ENCODE measurements around the gene PHACTR3. TPM values are rescaled to one million over a fixed set of nuclear protein-coding genes. Genes with fewer than 3 reads are reported as not detected.
A peak's percentile ranks its signal among the peaks of the same experiment; 100 is the strongest.

The PHACTR3 gene
- total RNA-seq, 1 donor from 2014 or later = 2.1 TPM

DNA sequence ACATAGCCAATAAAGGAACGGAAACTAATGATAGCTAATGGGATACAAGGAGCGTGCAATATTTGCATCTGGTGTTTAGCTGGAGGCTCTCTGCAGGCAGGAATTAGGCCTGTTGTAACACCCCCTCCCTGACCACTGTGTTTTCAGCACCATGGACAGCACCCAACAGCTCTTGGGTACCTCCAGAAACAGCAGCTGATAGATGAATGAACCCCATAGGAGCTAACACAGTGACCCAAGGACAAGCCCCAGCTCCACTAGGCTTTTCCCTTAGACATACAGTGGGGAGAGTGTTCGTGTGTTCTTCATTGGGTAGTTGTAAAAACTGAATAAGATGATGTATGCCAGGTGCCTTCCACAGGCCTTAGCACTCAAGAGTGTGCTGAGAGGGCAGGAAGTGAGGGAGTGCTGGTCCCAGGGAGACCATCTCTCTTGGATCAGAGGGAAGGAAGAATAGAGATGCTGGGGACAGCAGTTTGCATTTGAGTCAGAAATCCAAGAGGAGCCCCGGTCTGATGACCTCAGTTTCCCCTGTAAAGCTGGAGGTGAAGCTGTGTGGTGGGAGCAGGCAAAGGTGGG, 161.3 kb downstream of the PHACTR3 start:
- Mint-ChIP-seq H3K36me3 (no peaks in the 10 kb centered on the region), H3K4me1 (ENCODE audit: unreplicated experiment) (no peaks in the 10 kb centered on the region), H3K27me3 (peaks cover 45% of the 10 kb centered on the region), H3K4me3 (no peak overlapping the region), H3K27ac (no peak overlapping the region), H3K9me3 (peaks cover 4% of the 10 kb centered on the region)
- no peak for DNase-seq (ENCODE audit: extremely low spot score, unreplicated experiment)
- TF ChIP-seq, protein P1, sequence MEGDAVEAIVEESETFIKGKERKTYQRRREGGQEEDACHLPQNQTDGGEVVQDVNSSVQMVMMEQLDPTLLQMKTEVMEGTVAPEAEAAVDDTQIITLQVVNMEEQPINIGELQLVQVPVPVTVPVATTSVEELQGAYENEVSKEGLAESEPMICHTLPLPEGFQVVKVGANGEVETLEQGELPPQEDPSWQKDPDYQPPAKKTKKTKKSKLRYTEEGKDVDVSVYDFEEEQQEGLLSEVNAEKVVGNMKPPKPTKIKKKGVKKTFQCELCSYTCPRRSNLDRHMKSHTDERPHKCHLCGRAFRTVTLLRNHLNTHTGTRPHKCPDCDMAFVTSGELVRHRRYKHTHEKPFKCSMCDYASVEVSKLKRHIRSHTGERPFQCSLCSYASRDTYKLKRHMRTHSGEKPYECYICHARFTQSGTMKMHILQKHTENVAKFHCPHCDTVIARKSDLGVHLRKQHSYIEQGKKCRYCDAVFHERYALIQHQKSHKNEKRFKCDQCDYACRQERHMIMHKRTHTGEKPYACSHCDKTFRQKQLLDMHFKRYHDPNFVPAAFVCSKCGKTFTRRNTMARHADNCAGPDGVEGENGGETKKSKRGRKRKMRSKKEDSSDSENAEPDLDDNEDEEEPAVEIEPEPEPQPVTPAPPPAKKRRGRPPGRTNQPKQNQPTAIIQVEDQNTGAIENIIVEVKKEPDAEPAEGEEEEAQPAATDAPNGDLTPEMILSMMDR (conservative IDR thresholded peaks at IDR 0.05) = no peak

DNA sequence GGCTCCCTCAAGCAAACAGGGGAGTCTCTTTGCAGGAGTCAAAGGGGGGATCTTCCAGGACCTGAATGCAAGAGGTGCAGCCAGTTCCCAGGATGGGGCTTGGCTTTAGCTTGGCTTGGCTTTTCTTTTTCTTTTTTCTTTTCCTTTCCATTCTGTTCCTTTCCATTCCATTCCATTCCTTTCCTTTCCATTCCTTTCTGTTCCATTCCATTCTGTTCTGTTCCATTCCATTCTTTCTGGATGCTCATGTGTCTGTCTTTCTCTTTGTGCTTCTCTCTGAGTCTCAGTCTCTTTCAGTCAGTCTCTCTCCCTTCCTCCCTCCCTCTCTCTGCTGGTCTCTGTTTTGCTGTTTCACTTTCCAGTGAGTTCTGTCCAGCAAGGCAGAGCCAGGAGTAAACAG, 163.3 kb downstream of the PHACTR3 start:
- no peak for DNase-seq (ENCODE audit: extremely low spot score, unreplicated experiment)
- H3K4me1 Mint-ChIP-seq (ENCODE audit: unreplicated experiment) = no peaks in the 10 kb centered on the region

DNA sequence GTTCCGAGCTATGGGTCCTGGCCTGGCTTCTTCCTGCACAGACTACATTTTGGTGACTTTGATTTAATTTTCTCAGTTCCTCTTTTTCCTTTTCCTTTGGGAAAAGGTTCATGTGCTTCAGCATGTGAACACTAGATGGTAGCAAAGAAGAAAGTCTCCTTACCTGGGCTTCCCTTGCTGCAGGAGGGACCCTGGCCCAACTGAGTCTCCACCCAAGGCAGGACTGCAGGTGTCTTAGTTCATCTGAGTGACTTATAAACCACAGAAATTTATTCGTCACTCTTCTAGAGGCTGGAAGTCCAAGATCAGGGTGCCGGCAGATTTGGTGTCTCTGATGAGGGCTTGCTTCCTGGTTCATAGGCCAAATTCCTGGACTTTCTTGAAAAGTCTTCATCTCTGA, 165.9 kb downstream of the PHACTR3 start:
- no peak overlapping the region for H3K27ac Mint-ChIP-seq
- TF ChIP-seq, protein P1 (conservative IDR thresholded peaks at IDR 0.05) = peak; percentile 57
- no peaks in the 10 kb centered on the region for H3K36me3 Mint-ChIP-seq
- H3K9me3 Mint-ChIP-seq = peaks cover 4% of the 10 kb centered on the region
- no peak overlapping the region for H3K4me3 Mint-ChIP-seq
- H3K4me1 Mint-ChIP-seq (ENCODE audit: unreplicated experiment) = no peaks in the 10 kb centered on the region
- peaks cover 45% of the 10 kb centered on the region for H3K27me3 Mint-ChIP-seq
- no peak for DNase-seq (ENCODE audit: extremely low spot score, unreplicated experiment)

More for the DNA sequence above, 163.3 kb downstream of the PHACTR3 start:
- Mint-ChIP-seq H3K27ac (no peak overlapping the region), H3K36me3 (no peaks in the 10 kb centered on the region), H3K27me3 (peaks cover 45% of the 10 kb centered on the region), H3K4me3 (no peak overlapping the region), H3K9me3 (peaks cover 4% of the 10 kb centered on the region)
- TF ChIP-seq, protein P1 (conservative IDR thresholded peaks at IDR 0.05) = no peak

DNA sequence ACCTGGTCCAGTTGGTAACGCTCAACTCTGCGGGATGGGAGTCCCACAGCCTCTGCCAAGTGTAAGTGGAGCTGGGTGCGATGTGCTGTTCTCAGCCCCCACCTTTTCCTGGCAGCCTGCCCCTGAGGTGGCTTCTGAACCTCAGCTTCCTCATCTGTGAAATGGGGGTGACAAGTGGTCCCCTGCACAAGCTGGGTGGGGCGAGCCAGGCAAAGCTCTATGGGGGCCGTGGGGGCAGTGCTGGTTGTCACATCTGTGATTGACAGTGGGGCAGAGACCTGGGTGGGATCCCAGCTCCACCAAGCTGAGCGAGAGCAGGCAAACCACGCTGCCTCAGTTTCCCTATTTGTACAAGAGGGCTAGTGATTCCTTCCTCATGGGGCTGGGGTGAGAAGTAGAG, 166.5 kb downstream of the PHACTR3 start:
- peaks cover 42% of the 10 kb centered on the region for H3K27me3 Mint-ChIP-seq
- DNase-seq (ENCODE audit: extremely low spot score, unreplicated experiment) = no peak
- no peaks in the 10 kb centered on the region for H3K4me1 Mint-ChIP-seq (ENCODE audit: unreplicated experiment)
- peaks cover under 1% of the 10 kb centered on the region for H3K9me3 Mint-ChIP-seq
- TF ChIP-seq, protein P1 (conservative IDR thresholded peaks at IDR 0.05) = no peak
- H3K36me3 Mint-ChIP-seq = no peaks in the 10 kb centered on the region
- no peak overlapping the region for H3K4me3 Mint-ChIP-seq
- H3K27ac Mint-ChIP-seq = no peak overlapping the region

DNA sequence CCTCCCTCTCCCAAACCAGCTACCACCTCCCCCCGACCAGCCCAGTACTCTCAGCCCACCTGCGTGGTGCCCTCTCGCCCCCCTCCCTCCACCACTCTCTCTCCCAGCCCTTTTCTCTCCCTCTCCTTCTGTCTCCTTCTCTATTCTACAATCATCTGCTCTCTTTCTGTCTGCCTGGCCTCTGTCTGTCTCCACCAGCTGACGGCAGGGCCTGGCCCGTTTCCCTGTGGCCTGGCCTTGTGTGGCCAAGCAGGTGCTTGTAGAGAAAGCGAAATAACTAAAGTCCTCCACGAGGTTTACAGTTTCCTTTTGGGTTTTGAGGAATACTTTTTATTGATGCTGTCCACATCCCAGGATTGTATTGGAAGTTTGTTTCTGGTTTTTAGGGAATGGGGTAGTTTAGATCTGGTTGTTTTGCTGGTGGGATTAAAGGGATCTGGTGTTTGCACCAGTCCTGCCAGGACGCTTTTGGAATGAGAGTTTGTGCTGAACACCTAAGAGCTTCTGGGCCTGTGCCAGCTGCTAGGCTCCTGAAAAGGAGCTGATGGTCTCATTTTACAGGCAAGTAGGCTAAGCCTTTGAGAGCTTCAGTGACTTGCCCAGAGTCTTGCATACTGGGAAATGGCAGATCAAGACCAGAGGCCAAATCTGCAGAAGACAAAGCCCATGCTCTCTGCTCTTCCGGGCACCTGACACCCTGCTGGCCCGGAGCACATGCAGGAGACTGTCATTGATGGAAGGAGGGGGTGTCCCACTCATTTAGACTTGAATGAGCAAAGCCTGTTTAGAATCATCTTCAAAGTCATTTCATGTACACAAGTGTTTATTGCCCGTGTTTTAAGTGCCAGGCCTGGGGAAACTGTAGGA, 167.4 kb downstream of the PHACTR3 start:
- DNase-seq (ENCODE audit: extremely low spot score, unreplicated experiment) = no peak
- H3K27ac Mint-ChIP-seq = no peak overlapping the region
- no peak overlapping the region for H3K4me3 Mint-ChIP-seq
- TF ChIP-seq, protein P1 (conservative IDR thresholded peaks at IDR 0.05) = no peak
- no peaks in the 10 kb centered on the region for H3K9me3 Mint-ChIP-seq
- no peaks in the 10 kb centered on the region for H3K36me3 Mint-ChIP-seq
- no peaks in the 10 kb centered on the region for H3K4me1 Mint-ChIP-seq (ENCODE audit: unreplicated experiment)
- peaks cover 37% of the 10 kb centered on the region for H3K27me3 Mint-ChIP-seq
